ENCODE results near the gene PDE3B.
"Not testable (repeated sequence)": the region's sequence is repeated elsewhere in the genome, so short reads cannot be mapped to it uniquely, and the experiment has no call there.

PDE3B gene

GRCh38 chr11:14678350-14678749 lies 34.7 kb downstream of the PDE3B start:
- no peak for FAIRE-seq

- FAIRE-seq = no peak
Measured at GRCh38 chr11:14679662-14680061, 36.1 kb downstream of the PDE3B start.

GRCh38 chr11:14684234-14684915 lies 40.8 kb downstream of the PDE3B start:
- FAIRE-seq = not testable (repeated sequence)

GRCh38 chr11:14687456-14687855 lies 43.9 kb downstream of the PDE3B start:
- FAIRE-seq = no peak

GRCh38 chr11:14687943-14688627 lies 44.5 kb downstream of the PDE3B start:
- no peak for FAIRE-seq

- FAIRE-seq = not testable (repeated sequence)
Measured at GRCh38 chr11:14695656-14696055, 52.1 kb downstream of the PDE3B start.

GRCh38 chr11:14698771-14699170 lies 55.2 kb downstream of the PDE3B start:
- FAIRE-seq = no peak

- FAIRE-seq = no peak
Measured at GRCh38 chr11:14700593-14700992, 57.0 kb downstream of the PDE3B start.

GRCh38 chr11:14702760-14703159 lies 59.2 kb downstream of the PDE3B start:
- FAIRE-seq = no peak

GRCh38 chr11:14703731-14704130 lies 60.1 kb downstream of the PDE3B start:
- no peak for FAIRE-seq

- no peak for FAIRE-seq
Measured at GRCh38 chr11:14705067-14705466, 61.5 kb downstream of the PDE3B start.

GRCh38 chr11:14713496-14714244 lies 70.1 kb downstream of the PDE3B start:
- no peak for FAIRE-seq

- not testable (repeated sequence) for FAIRE-seq
Measured at GRCh38 chr11:14715669-14716068, 72.1 kb downstream of the PDE3B start.

- no peak for FAIRE-seq
Measured at GRCh38 chr11:14722496-14722895, 78.9 kb downstream of the PDE3B start.

- FAIRE-seq = no peak
Measured at GRCh38 chr11:14725150-14725549, 81.5 kb downstream of the PDE3B start.

GRCh38 chr11:14727215-14727614 lies 83.6 kb downstream of the PDE3B start:
- no peak for FAIRE-seq

- FAIRE-seq = no peak
Measured at GRCh38 chr11:14727746-14728145, 84.1 kb downstream of the PDE3B start.

GRCh38 chr11:14740539-14740938 lies 96.9 kb downstream of the PDE3B start:
- FAIRE-seq = not testable (repeated sequence)

GRCh38 chr11:14741195-14741594 lies 97.6 kb downstream of the PDE3B start:
- FAIRE-seq = no peak

GRCh38 chr11:14742849-14743559 lies 99.4 kb downstream of the PDE3B start:
- FAIRE-seq = no peak

GRCh38 chr11:14743667-14744066 lies 100.1 kb downstream of the PDE3B start:
- not testable (repeated sequence) for FAIRE-seq

GRCh38 chr11:14746857-14747395 lies 103.3 kb downstream of the PDE3B start:
- no peak for FAIRE-seq

- FAIRE-seq = no peak
Measured at GRCh38 chr11:14748090-14748489, 104.5 kb downstream of the PDE3B start.
